HG03039 (cell line): ENCODE data around the gene UTP20.

Experiments used
- ATAC-seq: cut with Tn5 transposase; IDR thresholded peaks from one replicate; pipeline ENCODE4 v1.9.1; 2021; ENCODE audit warnings: mild to moderate bottlenecking, moderate library complexity; ENCODE audit not compliant: unreplicated experiment

UTP20 gene

DNA sequence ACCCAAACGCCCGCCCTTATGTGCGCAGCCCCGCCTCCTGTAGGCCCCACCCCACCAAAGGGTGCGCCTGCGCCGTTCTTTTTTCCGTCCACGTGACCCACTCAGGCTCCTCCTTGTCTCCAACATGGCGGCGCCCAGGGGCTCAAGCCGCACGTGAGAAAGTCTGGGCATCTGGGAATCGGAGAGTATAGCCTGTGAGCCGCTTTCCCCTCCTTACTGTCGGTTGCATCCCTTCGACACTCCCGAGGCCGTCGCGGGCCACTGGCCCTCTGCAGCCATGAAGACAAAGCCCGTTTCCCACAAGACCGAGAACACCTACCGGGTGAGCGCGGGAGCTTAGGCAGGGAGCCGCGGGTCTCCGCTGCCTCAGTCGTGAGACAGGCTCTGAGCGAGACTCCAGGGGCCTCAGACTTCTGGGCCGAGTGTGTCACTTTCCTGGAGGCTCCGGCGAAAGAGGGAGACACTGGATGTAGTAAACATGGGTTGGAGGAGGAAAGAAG, at the start of gene UTP20:
UTP20 (plus strand) TSS at position 100 of the 500 bp plus-strand sequence; CDS start at position 278, 178 bp downstream.
- ATAC-seq, result peak; percentile 99

DNA sequence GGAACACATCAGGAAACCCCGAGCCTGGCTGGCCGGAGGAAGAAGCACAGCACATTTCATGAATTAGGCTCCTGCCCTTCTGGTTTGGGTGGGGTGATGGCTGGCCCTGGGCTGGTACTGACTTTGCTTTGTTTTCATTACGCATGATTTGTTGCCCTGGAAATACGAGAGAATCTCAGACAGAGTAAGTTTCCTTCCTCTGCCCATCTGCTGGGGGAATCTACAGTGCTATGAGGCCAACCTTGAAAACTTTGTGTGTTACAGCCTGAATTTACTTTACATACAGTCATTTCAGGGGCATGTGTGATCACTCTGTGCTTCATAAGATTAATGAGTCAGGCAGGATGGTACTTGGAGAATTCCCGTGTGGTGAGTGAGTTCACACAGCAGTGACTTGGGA, 49.4 kb upstream of the UTP20 start:
- no peak for ATAC-seq

DNA sequence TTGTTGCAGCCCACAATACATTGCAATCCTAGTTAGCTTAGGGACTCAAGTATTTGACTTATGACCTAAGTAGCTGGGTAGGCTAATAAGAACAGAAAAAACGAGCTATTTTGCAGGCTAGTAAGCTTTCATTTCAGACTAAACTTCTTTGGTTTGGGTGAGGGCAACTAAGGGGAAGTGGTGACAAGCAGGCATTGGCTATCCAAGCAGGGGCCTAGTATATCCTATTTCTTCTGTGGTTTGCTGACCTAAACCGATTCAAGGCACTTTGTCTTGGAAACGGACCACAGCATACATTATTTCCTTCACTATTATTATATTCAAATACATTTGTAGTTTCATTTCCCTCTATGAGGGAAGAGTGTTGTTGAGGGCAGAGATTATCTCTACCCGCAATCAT, 48.3 kb upstream of the UTP20 start:
- ATAC-seq, result no peak

DNA sequence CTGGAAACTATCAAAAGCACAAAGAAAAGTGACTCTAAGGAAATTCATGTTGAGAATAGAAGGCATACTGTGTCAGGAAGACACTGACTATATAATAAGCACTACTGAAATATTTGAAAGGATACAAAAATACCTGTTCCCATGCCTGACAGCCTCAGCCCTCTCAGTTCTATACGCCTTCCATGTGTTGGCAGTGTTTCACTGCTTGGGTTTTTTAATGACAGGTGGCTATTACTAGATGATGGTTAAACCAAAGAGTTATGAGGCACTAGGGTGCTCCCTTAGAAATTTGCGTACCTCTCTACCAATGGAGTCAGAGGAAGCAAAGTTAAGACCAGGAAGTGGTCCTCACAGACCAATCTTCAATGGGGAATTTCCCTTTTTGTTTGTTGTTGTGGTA, 44.2 kb upstream of the UTP20 start:
- no peak for ATAC-seq

DNA sequence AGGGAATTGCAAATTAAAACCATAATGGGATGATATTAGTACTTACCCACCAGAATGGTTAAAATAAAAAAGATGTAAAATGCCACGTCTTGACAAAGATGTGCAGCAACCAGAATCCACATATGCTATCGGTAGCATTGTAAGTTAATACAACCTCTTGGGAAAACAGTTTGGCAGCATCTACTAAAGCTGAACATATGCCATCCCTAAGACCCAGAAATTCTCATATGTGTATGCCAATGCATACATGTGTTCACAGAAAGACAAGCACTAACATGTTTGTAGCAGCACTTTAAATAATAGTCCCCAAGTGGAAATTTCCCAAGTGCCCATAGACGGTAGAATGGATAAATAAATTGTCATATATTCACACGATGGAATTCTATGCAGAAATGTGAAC, 41.6 kb upstream of the UTP20 start:
- no peak for ATAC-seq

DNA sequence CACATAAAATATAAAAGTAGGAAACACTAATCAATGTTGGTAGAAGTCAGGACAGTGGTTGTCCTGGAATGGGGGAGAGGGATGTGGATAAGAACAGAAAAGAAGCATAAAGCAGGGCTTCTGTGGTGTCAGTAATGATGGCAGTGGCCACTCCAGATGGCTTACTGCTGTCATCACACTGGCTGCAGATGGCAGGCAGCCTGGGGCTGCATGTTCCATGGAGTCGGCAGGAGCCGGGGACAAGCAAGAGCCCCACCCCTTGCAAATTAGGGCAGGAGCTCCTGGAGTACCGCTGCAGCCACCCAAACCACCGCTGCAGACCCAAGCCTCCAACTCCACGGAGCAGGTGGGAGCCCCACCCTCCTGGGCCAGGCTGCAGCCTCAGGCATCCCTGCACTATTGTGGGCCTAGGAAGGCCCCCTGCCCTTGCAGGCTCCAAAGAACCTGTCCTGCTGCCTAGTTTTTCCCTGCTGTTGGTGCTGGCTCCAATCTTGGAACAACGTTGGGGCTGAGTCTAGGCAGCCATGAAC, 41.0 kb upstream of the UTP20 start:
- no peak for ATAC-seq

DNA sequence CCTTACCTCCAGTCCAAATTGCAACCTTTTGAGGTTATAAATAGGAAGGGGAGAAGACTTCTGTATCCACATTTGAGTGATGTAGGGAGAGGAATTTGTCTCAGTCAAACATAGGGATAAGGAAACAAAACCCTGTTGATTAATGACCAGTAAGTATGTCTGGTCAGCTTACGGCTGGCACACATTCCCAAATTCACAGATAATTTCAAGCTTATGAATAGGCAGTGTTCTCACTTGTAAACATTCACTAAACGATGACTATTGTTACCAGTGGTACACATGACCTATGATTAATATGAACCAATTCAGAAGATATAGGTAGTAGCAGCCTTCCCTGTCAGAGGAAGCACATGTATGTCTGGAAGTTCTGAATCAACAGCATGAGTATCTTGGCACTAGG, 36.8 kb upstream of the UTP20 start:
- ATAC-seq, result no peak

DNA sequence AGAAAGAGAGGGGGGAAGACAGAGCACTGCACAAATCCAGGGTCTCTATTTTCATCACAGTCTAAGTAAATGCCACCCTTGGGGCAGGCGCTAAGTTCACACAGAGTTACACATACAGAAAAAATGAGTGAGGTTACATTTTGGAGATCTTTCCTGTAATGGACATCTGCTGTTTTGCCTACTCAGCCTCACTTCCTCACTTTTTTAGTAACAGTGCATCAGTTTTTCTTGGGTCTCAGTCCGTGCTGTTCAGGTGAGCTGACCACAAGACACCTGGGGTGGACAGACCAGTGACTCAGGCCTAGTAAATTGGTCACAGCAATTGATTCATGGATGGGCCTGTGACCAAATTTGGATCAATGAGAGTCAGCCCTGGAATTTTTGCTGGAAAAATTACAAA, 36.3 kb upstream of the UTP20 start:
- no peak for ATAC-seq

DNA sequence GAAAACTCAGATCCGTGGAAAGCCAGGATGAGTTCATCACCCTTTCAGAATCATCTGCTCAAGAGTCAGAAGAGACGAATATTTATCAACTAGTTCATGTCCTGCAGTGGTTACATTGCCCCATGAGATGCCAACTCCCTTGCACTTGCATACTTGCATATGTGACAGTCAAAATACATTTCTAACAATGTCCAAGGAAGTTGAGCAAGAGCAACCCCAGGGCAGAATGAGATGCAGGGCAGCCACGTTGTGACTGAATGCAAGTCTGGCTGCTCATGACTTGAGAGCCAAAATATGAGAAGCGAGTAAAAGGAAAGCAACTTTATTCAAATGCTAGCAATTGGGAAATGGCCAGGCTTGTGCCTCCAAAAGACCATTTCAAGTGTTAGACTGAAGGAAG, 23.6 kb upstream of the UTP20 start:
- no peak for ATAC-seq

DNA sequence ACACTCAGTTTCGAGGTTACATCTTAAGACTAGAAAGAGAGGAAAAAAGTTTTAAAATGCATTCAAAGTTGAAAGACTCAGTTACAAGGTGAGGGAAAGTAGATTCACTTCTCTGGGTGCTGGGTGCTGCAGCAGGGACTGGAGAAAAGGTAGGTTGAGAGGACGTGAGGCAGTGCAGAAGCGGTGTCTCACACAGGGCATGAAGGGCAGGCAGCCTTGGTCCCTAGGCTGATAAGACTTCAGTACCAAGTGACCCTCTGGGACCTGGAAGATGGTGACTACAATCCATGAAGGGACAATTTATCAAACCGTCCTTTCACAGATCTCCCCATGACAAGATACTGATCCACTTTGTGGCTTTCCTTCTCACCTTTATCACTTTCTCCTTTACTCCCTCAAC, 22.5 kb upstream of the UTP20 start:
- no peak for ATAC-seq

DNA sequence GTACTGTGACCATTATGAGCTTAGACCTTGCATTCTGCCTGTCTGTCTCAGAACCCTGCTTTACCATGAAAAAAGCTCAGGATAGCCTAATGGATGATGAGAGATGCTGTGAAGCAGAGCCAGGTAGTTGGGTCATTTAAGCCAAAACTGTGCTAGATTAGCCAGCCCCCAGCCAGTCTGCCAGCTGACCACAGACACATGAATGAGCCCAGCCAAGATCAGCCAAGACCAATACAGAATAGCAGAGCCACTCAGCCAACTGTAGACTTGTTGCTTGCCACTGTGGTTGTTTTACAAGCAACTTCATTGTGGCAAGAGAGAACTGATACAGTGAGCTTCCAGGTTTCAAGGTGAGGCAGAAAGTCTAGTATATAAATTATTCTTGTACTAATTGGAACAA, 12.8 kb upstream of the UTP20 start:
- no peak for ATAC-seq

DNA sequence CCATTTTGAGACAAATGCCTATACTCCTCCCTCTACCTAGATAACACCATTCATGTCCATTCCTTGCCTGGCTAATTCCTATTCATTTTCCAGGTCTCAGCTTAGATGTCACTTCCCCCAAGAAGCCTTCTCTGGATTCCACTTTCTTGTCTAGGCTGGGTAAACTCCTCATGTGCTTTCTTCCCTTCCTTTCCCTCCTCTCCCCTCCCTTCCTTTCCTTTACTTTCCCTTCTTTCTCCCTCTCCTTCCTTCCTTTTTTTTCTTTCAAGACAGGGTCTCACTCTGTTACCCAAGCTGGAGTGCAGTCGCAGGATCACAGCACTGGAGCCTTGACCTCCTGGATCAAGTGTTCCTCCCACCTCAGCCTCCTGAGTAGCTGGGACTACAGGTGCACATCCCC, 3.5 kb upstream of the UTP20 start:
- ATAC-seq, result no peak

DNA sequence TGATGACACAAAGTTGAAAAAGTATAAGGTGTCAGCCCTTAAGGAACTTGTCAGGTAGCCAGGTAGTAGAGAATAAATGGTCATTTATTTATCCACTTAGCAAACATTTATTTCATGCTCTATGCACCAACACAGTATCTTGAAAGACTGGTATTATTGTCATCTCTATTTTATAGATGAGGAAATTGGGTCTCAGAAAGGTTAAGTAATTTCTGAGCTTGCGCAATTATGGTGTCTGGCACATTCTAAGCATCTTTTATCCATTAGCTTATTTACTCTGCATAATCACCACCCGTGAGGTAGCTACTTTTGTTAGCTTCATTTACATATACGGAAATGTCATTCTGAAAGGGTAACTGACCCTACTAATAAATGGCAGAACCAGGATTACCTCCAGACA, 2.5 kb upstream of the UTP20 start:
- no peak for ATAC-seq

DNA sequence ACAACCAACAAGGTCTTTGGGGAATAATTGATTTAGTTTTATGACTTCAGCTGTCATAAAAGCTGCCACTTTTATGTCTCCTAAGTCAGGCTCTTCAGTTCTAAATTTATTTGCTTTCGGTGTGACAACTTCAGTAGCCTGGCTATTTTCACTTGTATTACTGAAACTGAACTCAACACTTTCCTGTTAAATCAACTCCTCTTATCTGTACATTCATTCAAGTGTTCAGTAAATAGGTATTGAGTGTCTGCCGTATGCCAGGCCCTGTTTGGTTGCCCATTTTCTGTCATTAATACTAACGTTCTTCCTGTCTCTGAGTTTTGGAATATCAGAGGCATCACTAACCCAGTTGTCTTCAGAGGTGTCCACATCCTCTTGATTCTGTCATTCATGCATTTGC, 7.5 kb downstream of the UTP20 start:
- ATAC-seq, result no peak

DNA sequence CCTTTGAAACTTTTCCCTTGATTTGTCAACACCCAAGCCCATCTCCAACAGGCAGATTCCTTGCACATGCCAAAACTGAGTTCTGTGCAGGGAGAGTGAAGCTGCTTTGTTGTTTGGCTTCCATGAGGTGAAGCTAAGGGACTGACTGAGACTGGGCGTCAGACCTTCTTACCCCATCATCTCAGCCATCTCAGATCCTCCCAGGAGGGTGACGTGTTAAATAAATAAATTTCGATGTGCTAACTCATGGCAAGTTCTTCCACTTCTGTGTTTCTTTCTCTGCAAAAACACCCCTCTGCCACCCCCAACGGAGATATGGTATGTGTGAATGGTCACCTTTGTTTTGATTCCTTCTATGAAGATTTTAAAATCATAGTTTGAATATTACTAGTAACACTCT, 17.8 kb downstream of the UTP20 start:
- ATAC-seq, result no peak

DNA sequence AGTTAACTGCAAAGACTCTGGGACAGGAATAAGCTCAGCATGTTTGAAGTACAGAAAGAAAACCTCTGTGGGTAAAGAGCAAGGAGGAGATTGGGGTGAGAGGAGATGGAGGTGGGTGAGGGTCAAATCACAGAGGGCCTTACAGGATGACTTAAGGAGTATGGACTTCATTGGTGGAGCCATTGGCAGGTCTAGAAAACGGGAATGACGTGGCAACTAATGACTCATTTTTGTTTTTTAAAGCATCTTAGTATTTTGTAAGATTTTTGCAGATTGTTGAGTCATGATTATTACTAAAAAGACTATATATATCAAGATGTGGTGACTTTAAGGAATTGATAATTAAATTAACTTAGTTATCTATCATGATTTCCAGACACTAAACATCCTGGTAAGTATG, 18.5 kb downstream of the UTP20 start:
- ATAC-seq, result no peak

DNA sequence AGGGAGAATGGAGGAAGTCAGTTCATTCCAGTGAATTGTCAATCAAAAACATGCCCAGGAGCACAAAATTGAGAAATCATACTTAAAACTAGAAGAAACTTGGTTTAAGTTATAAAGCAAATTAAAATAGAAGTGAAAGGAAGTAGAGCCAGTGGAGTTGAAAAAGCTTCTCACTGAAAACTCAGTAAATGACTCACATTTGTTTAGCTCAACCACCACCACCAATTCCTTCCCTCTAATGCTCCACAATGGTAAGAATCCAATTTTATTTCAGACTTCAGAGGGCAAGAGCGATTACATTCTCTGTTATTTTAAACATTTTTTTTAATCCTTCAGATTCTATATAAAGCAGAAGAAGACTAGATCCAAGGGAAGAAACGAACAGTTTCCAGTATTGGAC, 19.4 kb downstream of the UTP20 start:
- no peak for ATAC-seq

DNA sequence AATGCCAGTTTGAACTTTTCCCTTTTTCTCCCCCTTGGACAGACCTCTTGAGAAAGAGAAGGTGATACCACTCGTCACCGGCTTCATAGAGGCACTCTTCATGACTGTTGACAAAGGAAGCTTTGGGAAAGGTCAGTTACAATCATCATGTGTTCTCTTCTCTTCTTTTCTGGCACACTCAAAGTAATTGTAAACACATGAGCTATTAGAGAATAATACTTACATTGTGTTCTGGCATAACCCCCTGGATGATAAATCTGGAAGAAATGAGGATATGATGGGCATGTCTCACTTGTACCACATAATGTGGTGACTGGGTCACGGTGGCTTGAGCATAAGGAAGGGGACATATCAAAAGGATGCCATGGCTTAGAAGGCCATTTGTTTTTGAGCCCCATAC, 20.0 kb downstream of the UTP20 start:
- ATAC-seq, result no peak

DNA sequence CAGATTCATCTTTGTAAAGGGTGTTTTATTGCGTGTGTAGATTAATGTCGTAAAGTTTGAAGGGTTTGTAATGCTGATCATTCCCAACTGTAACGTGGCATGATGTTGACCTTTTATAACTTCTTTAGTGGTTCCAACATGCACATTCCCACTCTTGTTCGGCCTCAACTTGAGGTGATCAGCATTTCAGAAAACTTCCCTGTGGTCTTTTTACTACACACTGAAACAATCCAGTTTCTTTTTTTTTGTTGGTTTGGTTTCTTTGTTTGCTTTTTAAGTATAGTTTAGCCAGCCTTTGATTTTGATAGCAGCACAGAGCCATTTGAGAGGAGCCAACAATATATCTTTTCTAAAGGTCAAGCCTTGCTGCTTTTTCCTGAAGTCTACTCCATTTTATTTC, 22.8 kb downstream of the UTP20 start:
- no peak for ATAC-seq

DNA sequence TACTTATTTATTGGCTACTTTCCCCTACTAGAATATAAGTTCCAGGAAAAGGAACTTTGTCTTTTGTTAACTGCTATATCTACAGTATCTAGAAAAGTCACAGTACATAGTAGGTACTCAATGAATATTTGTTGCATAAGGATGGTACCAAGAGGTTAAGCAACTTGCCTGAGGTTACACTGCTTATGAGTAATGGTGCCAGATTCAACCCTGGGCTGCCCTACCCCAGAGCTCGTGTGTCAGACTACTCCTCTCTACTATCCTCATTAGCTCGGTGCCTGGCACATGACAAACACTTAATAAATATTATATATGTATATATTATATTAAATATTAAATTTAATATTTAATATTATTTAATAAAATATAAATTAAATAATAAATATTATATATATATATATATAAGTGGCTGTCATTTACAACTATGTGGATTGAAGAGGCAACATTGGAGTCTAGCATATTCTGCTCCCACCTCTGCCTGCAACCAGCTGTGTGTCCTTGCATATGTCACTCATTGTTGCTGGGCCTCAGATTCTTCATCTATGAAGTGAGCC, 25.4 kb downstream of the UTP20 start:
- no peak for ATAC-seq

DNA sequence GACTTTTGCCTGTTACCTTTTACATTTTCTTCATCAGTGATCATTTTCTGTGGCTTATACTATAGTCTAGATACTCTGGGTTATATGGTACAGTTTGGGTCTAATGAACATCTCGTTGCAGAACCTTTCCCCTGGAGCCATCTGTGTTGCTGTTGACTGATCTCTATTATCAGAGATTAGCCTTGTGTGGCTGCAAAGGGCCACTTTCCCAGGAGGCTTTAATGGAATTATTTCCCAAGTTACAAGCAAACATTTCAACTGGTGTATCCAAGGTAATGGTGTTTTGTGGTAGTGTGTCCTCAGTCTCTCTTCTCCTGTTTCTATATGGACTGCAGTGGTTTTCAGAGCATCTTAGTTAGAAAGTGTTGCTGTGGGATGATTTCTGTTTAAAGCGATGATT, 25.9 kb downstream of the UTP20 start:
- ATAC-seq, result no peak

DNA sequence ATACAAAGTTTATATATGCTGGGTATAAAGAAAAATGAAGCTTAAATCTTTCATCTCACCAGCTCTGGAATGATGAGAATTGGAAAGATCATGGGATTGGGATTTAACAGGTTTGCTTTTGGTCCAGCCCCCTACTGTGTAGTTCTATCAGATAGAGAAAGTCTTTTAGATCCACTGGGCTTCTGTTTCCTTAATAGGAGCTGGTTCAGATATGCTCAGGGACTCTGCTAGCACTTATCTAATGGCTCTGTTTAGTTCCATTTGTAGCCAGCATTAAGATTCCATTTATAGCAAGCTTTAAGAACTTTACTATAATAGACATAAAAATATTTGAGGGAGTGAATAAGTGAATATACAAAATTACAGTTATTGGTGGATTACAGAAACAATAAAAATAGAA, 42.6 kb downstream of the UTP20 start:
- no peak for ATAC-seq

DNA sequence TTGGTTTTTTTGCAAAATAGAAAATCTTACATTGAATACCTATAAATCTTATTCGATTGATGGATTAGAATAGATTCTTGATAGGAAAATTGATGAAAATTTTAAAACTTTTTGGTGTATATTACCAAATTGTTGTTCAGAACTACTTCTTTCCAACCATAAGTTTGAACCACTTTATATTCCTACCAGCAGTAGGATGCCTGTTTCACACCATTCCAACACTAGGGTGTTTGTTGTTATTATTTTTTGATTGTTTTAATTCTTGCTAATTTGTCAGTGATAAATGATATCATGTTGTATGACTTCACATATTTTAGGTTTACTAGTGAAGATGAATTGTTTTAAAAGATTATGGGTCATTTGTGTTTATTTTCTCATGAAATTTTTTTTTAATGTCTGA, 43.4 kb downstream of the UTP20 start:
- no peak for ATAC-seq
